Myocyte (in vitro differentiated cells): ENCODE data around the gene LSAMP. TPM values are rescaled to one million over a fixed set of nuclear protein-coding genes. Genes with fewer than 3 reads are reported as not detected.

ENCODE experiments used
- DNase-seq: peaks from one replicate; pipeline ENCODE4 v3.0.0-alpha.2; 2012; ENCODE audit warnings: low read depth
- total RNA-seq: library from RNA; depleted of rRNA; stranded (reverse); fragments of >200 nt; gene quantifications from 2 replicates; pipeline ENCODE4 v1.2.3, GENCODE V29; 2014

LSAMP gene
- total RNA-seq, 1 donor from 2014 or later = 0.03 TPM

- DNase-seq = no peak
These were observed 464.6 kb downstream of the LSAMP start for GRCh38 chr3:115980709-115981108.

GRCh38 chr3:115977866-115978265 is 467.4 kb downstream of the LSAMP start:
- DNase-seq = no peak

- peak; percentile 29 for DNase-seq
These were observed 469.5 kb downstream of the LSAMP start for GRCh38 chr3:115975796-115976195.

- DNase-seq = peak; percentile 77
These were observed 469.9 kb downstream of the LSAMP start for GRCh38 chr3:115975353-115975752.

- no peak for DNase-seq
These were observed 470.3 kb downstream of the LSAMP start for GRCh38 chr3:115974940-115975339.

- DNase-seq = no peak
These were observed 476.4 kb downstream of the LSAMP start for GRCh38 chr3:115968871-115969270.

- no peak for DNase-seq
These were observed 483.9 kb downstream of the LSAMP start for GRCh38 chr3:115961380-115961779.

- peak; percentile 18 for DNase-seq
These were observed 484.5 kb downstream of the LSAMP start for GRCh38 chr3:115960799-115961198.

- no peak for DNase-seq
These were observed 486.8 kb downstream of the LSAMP start for GRCh38 chr3:115958526-115958925.

- no peak for DNase-seq
These were observed 498.0 kb downstream of the LSAMP start for GRCh38 chr3:115947325-115947724.

- no peak for DNase-seq
These were observed 501.7 kb downstream of the LSAMP start for GRCh38 chr3:115943579-115943978.

- DNase-seq = no peak
These were observed 508.2 kb downstream of the LSAMP start for GRCh38 chr3:115937054-115937453.

- no peak for DNase-seq
These were observed 512.5 kb downstream of the LSAMP start for GRCh38 chr3:115932807-115933206.

GRCh38 chr3:115931581-115931980 is 513.7 kb downstream of the LSAMP start:
- no peak for DNase-seq

GRCh38 chr3:115930922-115931321 is 514.4 kb downstream of the LSAMP start:
- no peak for DNase-seq

- DNase-seq = no peak
These were observed 515.1 kb downstream of the LSAMP start for GRCh38 chr3:115930168-115930567.

- no peak for DNase-seq
These were observed 516.9 kb downstream of the LSAMP start for GRCh38 chr3:115928376-115928775.

GRCh38 chr3:115927197-115927596 is 518.1 kb downstream of the LSAMP start:
- peak; percentile 40 for DNase-seq

GRCh38 chr3:115922681-115923347 is 522.5 kb downstream of the LSAMP start:
- peak; percentile 37 for DNase-seq

- no peak for DNase-seq
These were observed 523.6 kb downstream of the LSAMP start for GRCh38 chr3:115921711-115922110.

- no peak for DNase-seq
These were observed 526.4 kb downstream of the LSAMP start for GRCh38 chr3:115918900-115919299.

GRCh38 chr3:115916866-115917265 is 528.4 kb downstream of the LSAMP start:
- DNase-seq = no peak

- no peak for DNase-seq
These were observed 530.2 kb downstream of the LSAMP start for GRCh38 chr3:115915061-115915460.
